HG03108 (cell line): ENCODE measurements around the gene C14orf180.
"Not testable (repeated sequence)": the region's sequence is repeated elsewhere in the genome, so short reads cannot be mapped to it uniquely, and the experiment has no call there.

Experiments used
- ATAC-seq: cut with Tn5 transposase; IDR thresholded peaks from one replicate; pipeline ENCODE4 v1.9.1; 2021; ENCODE audit warnings: moderate library complexity; ENCODE audit not compliant: unreplicated experiment

C14orf180 gene

GRCh38 chr14:104576970-104577332 is 2.6 kb upstream of the C14orf180 start:
- no peak for ATAC-seq

- ATAC-seq = no peak
Measured at GRCh38 chr14:104577426-104577825, 2.1 kb upstream of the C14orf180 start.

- no peak for ATAC-seq
Measured at GRCh38 chr14:104577847-104578301, 1.7 kb upstream of the C14orf180 start.

GRCh38 chr14:104578321-104578720 is 1.2 kb upstream of the C14orf180 start:
- no peak for ATAC-seq

GRCh38 chr14:104579939-104580338 is 375 bp downstream of the C14orf180 start:
- not testable (repeated sequence) for ATAC-seq

- no peak for ATAC-seq
Measured at GRCh38 chr14:104580961-104581360, 1.4 kb downstream of the C14orf180 start.

- ATAC-seq = no peak
Measured at GRCh38 chr14:104581521-104581920, 2.0 kb downstream of the C14orf180 start.

- no peak for ATAC-seq
Measured at GRCh38 chr14:104582005-104582404, 2.4 kb downstream of the C14orf180 start.

- no peak for ATAC-seq
Measured at GRCh38 chr14:104582662-104583061, 3.1 kb downstream of the C14orf180 start.

- ATAC-seq = no peak
Measured at GRCh38 chr14:104583424-104584306, 4.1 kb downstream of the C14orf180 start.

GRCh38 chr14:104584557-104584956 is 5.0 kb downstream of the C14orf180 start:
- ATAC-seq = no peak

GRCh38 chr14:104585966-104586697 is 6.6 kb downstream of the C14orf180 start:
- ATAC-seq = no peak

- no peak for ATAC-seq
Measured at GRCh38 chr14:104586832-104587620, 7.5 kb downstream of the C14orf180 start.

- no peak for ATAC-seq
Measured at GRCh38 chr14:104587641-104588040, 8.1 kb downstream of the C14orf180 start.

GRCh38 chr14:104588066-104588857 is 8.7 kb downstream of the C14orf180 start:
- ATAC-seq = no peak

GRCh38 chr14:104589338-104590195 is 10.0 kb downstream of the C14orf180 start:
- ATAC-seq = no peak

GRCh38 chr14:104590240-104590965 is 10.8 kb downstream of the C14orf180 start:
- no peak for ATAC-seq

GRCh38 chr14:104591031-104591430 is 11.5 kb downstream of the C14orf180 start:
- no peak for ATAC-seq
